NCI-H2029 (cell line): ENCODE data around the gene ZNF775.
"Not testable (repeated sequence)": the region's sequence is repeated elsewhere in the genome, so short reads cannot be mapped to it uniquely, and the experiment has no call there.

Experiments
- DNase-seq: peaks from one replicate; lab custom pipeline; 2025; lab: John Stamatoyannopoulos, UW

ZNF775 gene

GRCh38 chr7:150382123-150382843 is 3.2 kb downstream of the ZNF775 start:
- DNase-seq: no peak

- no peak for DNase-seq
These were observed 3.7 kb downstream of the ZNF775 start for GRCh38 chr7:150382844-150383225.

GRCh38 chr7:150383710-150384397 is 4.7 kb downstream of the ZNF775 start:
- no peak for DNase-seq

GRCh38 chr7:150384406-150385301 is 5.5 kb downstream of the ZNF775 start:
- no peak for DNase-seq

- DNase-seq: no peak
These were observed 6.2 kb downstream of the ZNF775 start for GRCh38 chr7:150385302-150385723.

GRCh38 chr7:150385884-150386283 is 6.8 kb downstream of the ZNF775 start:
- not testable (repeated sequence) for DNase-seq

- DNase-seq: no peak
These were observed 9.2 kb downstream of the ZNF775 start for GRCh38 chr7:150388306-150388705.

GRCh38 chr7:150388709-150389531 is 9.8 kb downstream of the ZNF775 start:
- DNase-seq: no peak

GRCh38 chr7:150389532-150389816 is 10.3 kb downstream of the ZNF775 start:
- no peak for DNase-seq

GRCh38 chr7:150390205-150390604 is 11.1 kb downstream of the ZNF775 start:
- DNase-seq: no peak

- DNase-seq: no peak
These were observed 14.2 kb downstream of the ZNF775 start for GRCh38 chr7:150393325-150393724.

GRCh38 chr7:150396426-150396825 is 17.3 kb downstream of the ZNF775 start:
- DNase-seq: no peak

- no peak for DNase-seq
These were observed 17.7 kb downstream of the ZNF775 start for GRCh38 chr7:150396851-150397260.

- DNase-seq: no peak
These were observed 18.4 kb downstream of the ZNF775 start for GRCh38 chr7:150397346-150398107.

GRCh38 chr7:150398108-150398964 is 19.2 kb downstream of the ZNF775 start:
- no peak for DNase-seq

- DNase-seq: no peak
These were observed 19.8 kb downstream of the ZNF775 start for GRCh38 chr7:150398965-150399320.

GRCh38 chr7:150399421-150400007 is 20.4 kb downstream of the ZNF775 start:
- DNase-seq: no peak

GRCh38 chr7:150400008-150400787 is 21.1 kb downstream of the ZNF775 start:
- no peak for DNase-seq

- no peak for DNase-seq
These were observed 21.8 kb downstream of the ZNF775 start for GRCh38 chr7:150400788-150401423.
